HG03521 (cell line): Measurements from ENCODE around the gene FAM120A.

ENCODE experiments used
- ATAC-seq: cut with Tn5 transposase; IDR thresholded peaks from one replicate; pipeline ENCODE4 v1.9.1; 2021; ENCODE audit warnings: mild to moderate bottlenecking, moderate library complexity; ENCODE audit not compliant: unreplicated experiment

FAM120A gene

DNA sequence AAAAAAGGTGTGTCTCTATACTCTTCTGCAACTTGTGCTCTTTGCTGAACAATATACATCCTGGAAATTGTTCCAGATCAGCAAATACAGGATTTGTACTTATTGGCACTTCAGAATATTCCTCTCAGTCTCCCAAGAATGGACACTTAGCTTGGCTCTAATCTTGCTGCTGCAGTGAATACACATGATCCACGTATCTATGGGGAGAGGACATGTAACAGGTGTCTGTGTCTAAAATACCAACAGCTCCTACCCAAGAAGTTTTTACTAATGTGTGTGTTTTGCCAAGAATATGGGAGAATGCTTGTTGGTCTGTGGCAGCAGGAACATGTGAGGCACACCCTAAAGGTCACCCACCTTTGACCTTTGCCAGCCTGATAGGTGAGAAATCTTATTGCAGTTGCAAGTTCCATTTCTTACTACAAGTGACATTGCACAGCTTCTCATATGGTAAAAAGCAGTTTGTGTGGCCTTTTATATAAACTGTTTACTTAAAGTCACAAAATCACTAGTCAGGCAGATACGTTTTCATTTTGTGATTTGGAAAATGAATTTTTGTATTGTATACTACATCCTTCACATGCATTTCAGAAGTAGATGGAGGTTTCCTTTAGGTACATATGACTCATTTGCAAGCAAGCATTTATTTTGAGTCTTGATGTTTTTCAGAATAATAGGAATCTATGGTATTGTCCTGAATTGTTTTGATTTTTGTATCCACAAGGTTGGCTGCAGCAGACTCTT, 160.7 kb downstream of the FAM120A start:
- ATAC-seq: no peak

DNA sequence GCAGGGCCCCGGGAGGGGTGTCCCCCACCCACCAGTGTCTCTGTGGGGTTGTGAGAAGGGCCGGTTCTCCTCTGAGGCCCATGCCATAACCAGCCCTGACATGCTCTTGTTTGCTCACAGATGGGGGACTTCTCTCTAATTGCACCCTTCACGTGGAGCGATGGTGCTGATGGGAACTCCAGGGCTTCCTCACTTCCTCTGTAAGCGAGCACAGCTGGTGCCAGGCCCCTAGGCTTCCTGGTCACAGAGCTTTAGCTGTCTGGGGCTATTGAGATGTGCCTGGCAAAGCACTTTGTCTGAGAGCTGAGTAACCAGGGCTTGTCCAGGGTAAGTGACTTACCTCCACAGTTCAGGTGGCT, 161.3 kb downstream of the FAM120A start:
- no peak for ATAC-seq

DNA sequence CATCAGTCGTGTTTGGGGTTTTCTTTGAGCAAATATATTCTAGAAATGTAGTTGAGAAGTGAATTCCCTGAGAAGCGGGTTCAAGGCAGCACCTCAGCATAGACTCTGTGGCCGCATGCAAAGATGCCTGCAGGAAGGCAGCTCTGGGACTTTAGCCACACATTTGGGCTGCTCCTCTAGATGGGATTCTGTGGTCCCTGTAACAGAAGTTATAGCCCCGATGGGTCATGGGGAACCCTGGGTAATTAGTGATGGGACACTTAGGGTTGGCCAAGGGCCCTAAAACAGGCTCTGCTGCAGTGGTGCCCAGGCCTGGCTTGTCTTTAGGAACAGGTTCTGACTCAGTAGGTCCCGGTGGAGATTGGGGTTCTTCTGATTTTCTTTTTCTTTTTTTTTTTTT, 161.7 kb downstream of the FAM120A start:
- ATAC-seq: no peak

DNA sequence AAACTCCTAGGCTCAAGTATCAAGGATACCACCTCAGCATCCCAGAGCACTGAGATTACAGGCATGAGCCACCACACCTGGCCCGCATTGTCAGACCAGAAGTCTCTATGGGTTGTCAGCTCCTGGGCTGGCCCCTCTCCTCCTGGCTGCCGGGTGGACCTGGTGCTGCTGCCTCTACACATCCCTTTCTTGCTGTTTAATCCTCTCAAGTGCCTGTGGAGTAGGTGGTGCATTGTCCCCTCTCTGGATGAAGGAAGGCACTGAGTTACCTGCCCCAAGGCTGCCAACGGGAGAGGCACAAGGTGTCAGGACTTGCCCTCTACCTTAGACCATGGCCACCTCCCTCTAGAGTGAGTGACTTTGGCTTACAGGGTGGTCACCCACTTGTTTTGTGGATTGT, 162.3 kb downstream of the FAM120A start:
- ATAC-seq: no peak

DNA sequence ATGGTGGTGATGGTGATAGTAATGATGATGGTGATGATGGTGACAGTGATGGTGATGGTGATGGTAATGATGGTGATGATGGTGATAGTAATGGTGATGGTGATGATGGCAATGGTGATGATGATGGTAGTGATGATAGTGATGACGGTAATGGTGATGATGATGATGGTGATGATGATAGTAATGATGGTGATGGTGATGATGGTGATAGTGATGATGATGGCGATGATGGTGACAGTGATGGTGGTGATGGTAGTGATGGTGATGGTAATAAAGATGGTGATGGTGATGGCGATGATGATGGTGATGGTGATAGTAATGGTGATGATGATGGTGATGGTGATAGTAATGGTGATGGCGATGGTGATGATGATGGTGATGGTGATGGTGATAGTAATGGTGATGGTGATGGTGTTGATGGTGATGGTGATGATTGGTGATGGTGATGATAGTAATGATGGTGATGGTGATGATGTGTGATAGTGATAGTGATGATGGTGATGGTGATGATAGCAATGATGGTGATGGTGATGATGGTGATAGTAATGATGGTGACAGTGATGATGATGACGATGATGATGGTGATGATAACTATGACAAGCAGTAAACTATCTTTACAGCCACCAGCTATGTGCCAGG, 163.5 kb downstream of the FAM120A start:
- no peak for ATAC-seq
